Heart left ventricle (tissue), 13 donors: ENCODE results near the gene CRYL1.

ENCODE experiments used
- POLR2A ChIP-seq, 2 donors: fragments of 450-650 bp; IDR thresholded peaks; one replicate each; pipeline ENCODE4 v1.6.1; 2017; ENCODE audit warnings: antibody characterized with exemption in 2 of 2, mild to moderate bottlenecking in 2 of 2, moderate library complexity in 2 of 2
- TF ChIP-seq, protein P1 (sequence below), 12 donors: fragments of 200-600 bp; sonication (generic) in 4 of 12; IDR thresholded peaks; one replicate each; pipeline versions ENCODE4 v1.5.0 to v1.8.0; 2018 to 2022; ENCODE audit warnings: antibody characterized with exemption in 12 of 12, mild to moderate bottlenecking in 5 of 12
- donor health status: ischemic (EF 13 %, LVEDD 7.1; RV severe dilation, severe dysfunction).
- donor health status: DM: no; HTN: yes; CAD: no.
- donor health status: DM: no; HTN: no; CAD: no.
- donor health status: ischemic (EF 25% LVEDD 6.9; RV normal size, moderate dysfunction).
- donor health status: ischemic (EF 25% LVEDD 5.7; RV mildly dilated, moderate dysfunction).
- donor health status: ischemic (EF 35%, LVEDD 5.7; RV mildly dilated, moderate dysfunction).
- donor health status: nonischemic (EF 11% LVEDD 7.7; RV severe dilation, severe dysfunction).
- donor health status: DM: yes; HTN: yes; CAD: no.
- donor health status: PGD.
- donor health status: ischemic (EF 29% LVEDD 5.4; RV normal size, mild dysfunction).
- donor health status: nonischemic (EF 23%, LVEDD 6.1; RV moderate dilation, normal function).

DNA sequence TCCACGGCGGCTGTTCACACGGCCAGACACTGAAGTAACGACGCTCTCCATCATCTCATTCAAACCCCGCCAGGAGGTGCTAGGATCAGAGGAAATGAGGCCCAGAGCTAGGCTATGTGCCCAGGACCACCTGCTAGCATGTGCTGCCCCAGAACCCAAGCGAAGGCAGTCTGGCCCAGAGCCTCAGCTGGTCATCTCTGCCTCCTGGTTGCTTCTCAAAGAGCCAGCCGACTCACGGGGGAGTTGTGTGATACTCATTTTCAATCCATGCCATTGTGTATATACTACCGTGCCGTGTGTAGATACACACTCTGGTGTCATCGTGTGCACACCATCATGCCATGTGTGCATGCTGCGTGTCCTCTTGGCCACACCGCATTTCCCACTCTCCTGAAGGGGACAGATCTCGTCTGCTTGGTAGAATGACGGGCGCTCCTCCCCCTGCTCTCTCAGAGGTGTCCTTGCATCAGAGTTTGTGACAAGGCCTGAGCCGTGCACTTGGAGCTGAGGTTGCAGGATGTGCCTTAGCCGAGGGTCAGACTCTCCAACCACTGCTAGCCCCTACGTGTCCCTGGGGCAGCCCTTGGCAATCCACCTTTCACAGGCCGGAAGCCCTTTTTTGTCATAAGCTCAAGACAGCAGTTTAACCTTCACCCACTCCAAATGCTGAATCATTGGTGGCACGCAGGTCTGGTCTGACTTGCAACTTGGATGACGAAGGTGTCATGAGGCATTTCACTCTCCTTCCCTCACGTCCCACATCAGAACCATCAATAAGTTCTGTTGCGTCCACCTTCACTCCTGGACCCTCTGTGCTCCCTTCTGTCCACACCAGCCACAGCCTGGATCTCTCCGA is 130.4 kb downstream of the CRYL1 start:
- TF ChIP-seq, protein P1, sequence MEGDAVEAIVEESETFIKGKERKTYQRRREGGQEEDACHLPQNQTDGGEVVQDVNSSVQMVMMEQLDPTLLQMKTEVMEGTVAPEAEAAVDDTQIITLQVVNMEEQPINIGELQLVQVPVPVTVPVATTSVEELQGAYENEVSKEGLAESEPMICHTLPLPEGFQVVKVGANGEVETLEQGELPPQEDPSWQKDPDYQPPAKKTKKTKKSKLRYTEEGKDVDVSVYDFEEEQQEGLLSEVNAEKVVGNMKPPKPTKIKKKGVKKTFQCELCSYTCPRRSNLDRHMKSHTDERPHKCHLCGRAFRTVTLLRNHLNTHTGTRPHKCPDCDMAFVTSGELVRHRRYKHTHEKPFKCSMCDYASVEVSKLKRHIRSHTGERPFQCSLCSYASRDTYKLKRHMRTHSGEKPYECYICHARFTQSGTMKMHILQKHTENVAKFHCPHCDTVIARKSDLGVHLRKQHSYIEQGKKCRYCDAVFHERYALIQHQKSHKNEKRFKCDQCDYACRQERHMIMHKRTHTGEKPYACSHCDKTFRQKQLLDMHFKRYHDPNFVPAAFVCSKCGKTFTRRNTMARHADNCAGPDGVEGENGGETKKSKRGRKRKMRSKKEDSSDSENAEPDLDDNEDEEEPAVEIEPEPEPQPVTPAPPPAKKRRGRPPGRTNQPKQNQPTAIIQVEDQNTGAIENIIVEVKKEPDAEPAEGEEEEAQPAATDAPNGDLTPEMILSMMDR (IDR thresholded peaks at IDR 0.05): no peak
- TF ChIP-seq POLR2A (IDR thresholded peaks at IDR 0.05): no peak
